GM18858 (cell line): Measurements from ENCODE around the gene HELLS.
"Not testable (repeated sequence)": the region's sequence is repeated elsewhere in the genome, so short reads cannot be mapped to it uniquely, and the experiment has no call there.

Experiments used
- ATAC-seq: cut with Tn5 transposase; IDR thresholded peaks from one replicate; pipeline ENCODE4 v1.9.1; 2021; ENCODE audit not compliant: unreplicated experiment

Gene HELLS

GRCh38 chr10:94607111-94607510 is 61.5 kb downstream of the HELLS start:
- ATAC-seq, result peak; percentile 84

DNA sequence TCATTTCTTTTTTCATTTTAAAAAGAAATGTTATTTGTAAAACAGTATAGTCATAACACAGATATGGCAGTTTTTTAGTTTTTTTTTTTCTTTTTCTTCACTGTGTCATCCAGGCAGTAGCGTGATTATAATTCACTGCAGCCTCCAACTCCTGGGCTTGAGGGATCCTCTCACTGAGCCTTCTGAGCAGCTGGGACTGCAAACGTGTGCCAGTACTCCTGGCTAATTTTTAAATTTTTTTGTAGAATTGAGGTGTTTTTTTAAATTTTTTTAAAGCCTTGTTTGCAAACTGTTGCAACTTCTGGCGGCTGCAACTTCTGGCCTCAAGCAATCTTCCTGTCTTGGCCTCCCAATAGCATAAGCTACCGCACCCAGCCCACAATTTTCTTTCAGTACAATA is 63.0 kb downstream of the HELLS start:
- no peak for ATAC-seq

GRCh38 chr10:94614558-94614957 is 69.0 kb downstream of the HELLS start:
- no peak for ATAC-seq

DNA sequence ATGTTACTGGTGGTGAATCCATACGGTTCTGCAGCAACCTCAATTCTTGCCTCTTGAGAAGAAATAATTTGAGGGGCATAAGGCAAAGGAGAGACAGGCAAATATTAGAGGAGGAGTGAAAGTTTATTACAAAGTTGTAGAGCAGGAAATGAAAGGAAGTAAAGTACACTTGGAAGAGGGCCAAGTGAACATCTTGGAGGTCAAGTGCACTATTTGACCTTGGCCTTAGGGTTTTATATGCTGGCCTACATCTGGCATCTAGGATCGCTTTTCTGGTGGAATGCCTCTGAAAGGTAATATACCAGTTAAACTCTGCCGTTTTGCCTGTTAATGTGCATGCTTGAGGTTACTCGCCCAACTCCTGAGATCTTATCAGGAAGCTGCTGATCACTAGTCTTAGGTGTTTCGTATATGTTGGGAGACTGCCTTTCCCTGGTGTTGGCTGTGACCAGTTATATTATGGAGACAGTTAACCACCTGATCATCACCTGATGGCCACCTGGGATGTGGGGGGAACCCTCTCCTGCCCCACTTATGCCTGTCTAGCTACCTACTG is 71.9 kb downstream of the HELLS start:
- no peak for ATAC-seq

- no peak for ATAC-seq
These were observed 77.1 kb downstream of the HELLS start for GRCh38 chr10:94622666-94623205.

DNA sequence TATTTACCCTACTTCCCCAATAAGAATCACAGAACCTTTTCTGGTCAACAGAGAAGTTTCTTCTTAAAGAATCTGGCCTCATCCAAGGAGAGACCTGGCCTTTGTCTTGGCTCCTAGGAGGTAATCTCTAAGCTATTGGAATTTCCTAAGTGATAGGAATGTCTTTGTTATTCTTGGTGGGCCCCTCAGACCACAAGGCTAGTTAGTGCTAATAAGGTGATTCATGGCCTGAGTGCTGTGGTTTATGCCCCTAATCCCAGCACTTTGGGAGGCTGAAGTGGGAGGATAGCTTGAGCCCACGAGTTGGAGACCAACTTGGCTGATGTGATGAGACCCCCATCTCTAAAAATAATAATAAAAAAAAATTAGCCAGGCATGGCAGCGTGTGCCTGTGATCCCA is 78.0 kb downstream of the HELLS start:
- ATAC-seq, result no peak

DNA sequence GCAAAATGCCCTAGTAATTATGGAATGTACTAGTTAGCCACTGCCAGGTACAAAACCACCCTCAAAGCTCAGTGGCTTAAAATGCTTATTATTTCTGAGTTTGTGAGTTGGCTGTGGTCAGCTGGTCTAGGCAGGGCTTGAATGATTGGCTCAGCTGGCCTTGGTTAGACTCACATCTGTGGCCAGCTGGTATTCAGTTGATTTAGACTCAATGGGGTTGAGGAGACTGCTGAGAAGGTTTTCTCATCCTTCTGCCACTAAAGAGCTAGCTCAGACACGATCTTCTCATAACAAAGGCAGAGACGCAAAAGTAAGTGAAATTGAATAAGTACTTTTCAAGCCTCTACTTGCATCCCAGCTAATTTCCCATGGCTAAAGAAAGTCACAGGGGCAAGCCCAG is 80.9 kb downstream of the HELLS start:
- ATAC-seq, result no peak

DNA sequence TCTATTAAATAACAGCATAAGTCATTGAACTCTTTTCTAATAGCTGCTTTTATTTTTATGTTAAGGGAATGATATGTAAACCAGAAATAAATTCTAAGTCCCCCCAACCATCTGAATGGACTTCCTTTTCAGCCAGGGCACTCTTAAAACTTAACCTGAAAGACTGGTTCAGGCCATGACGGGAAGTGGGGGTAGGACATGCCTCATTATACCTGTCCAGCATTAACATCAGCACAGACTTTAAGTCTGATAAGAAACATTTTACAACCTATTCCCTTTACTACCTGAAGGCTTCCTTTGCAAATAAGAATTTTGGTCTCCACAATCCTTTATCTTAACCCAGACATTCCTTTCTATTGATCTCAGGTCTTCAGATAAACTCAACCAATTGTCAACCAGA is 81.9 kb downstream of the HELLS start:
- no peak for ATAC-seq

- no peak for ATAC-seq
These were observed 84.6 kb downstream of the HELLS start for GRCh38 chr10:94630017-94630688.

GRCh38 chr10:94631077-94631875 is 85.7 kb downstream of the HELLS start:
- ATAC-seq, result no peak

DNA sequence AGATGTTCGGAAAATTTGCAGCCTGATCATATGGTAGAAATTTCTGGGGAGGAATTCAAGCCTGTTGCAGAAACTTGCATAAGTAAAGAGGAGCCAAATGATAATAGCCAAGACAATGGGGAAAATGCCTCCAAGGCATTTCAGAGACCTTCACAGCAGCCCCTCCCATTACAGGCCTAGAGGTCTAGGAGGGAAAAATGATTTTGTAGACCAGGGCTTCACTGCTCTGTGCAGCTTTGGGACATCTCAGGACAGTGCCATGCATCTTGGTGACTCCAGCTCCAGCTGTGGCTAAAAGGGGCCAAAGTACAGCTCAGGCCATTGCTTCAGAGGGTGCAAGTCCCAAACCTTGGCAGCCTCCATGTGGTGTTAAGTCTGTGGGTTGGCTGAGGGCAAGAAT is 87.4 kb downstream of the HELLS start:
- no peak for ATAC-seq

- not testable (repeated sequence) for ATAC-seq
These were observed 92.5 kb downstream of the HELLS start for GRCh38 chr10:94638097-94638496.

DNA sequence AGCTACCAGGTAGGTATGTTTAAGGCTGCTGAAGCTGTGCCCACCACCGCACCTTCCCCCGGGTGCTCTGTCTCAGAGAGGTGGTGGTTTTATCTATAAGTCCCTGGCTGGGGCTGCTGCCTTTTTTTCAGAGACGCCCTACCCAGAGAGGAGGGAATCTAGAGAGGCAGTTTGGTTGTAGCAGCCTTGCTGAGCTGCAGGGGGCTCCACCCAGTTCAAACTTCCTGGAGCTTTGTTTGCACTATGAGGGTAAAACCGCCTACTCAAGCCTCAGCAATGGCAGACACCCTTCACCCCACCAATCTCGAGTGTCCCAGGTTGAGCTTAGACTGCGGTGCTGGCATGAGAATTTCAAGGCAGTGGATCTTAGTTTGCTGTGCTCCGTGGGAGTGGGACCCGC is 94.3 kb downstream of the HELLS start:
- ATAC-seq, result no peak

DNA sequence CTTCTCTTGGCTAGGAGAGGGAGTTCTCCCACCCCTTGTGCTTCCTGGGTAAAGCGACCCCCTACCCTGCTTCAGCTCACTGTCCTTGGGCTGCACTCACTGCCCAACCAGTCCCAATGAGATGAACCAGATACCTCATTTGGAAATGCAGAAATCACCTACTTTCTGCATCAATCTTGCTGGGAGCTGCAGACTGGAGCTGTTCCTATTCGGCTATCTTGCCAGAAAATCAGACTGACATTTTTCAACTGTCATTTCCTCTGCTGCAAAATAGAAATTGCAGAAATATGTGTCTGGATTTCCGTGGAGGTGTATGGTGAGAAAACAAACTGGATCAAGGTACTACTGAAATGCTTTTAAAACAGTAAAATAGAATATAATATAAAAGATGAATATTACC is 95.0 kb downstream of the HELLS start:
- ATAC-seq, result no peak

DNA sequence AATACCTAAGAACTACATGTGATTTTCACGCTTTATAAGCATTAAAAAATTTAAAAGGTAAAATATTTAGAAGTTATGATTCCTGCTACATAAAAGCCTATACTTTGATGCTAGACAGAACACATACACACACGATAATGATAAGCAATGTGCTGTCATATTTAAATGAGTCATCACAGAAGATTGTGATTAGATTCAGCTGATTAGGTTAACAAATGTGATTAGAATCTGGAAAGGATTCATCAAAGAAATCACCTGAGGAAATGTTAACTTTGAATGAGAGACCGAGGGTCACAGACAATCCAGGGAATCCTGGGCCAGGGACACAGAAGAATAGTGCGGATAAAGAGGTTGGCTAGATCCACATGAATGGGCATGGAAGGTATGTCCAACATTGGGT is 95.9 kb downstream of the HELLS start:
- ATAC-seq, result no peak

GRCh38 chr10:94644352-94644751 is 98.8 kb downstream of the HELLS start:
- no peak for ATAC-seq

- peak; percentile 93 for ATAC-seq
These were observed 99.7 kb downstream of the HELLS start for GRCh38 chr10:94645285-94645684.
